Fibroblast of villous mesenchyme (primary cell): ENCODE data around the gene APPL2. TPM values are rescaled to one million over a fixed set of nuclear protein-coding genes. Genes with fewer than 3 reads are reported as not detected.

Experiments
- DNase-seq: peaks from one replicate; pipeline ENCODE4 v3.0.0-alpha.2; 2010; ENCODE audit warnings: low read depth
- H3K4me3 ChIP-seq: 2 replicates; pipeline ENCODE4 v1.5.1; 2011; ENCODE audit warnings: low read depth, mild to moderate bottlenecking, low read length
- CTCF ChIP-seq: IDR thresholded peaks from 2 replicates; pipeline ENCODE4 v1.5.1; 2012; ENCODE audit warnings: low read depth, mild to moderate bottlenecking, low read length; ENCODE audit not compliant: insufficient read depth
- total RNA-seq: library from RNA; depleted of rRNA; stranded (reverse); fragments of >200 nt; gene quantifications from 2 replicates; pipeline ENCODE4 v1.2.3, GENCODE V29; 2012

The APPL2 gene
- total RNA-seq, 1 donor = 60.9 TPM

- DNase-seq = no peak
- no peak for TF ChIP-seq CTCF
- H3K4me3 ChIP-seq = no peak overlapping the region
These were observed 40.2 kb upstream of the APPL2 start for GRCh38 chr12:105275997-105276733.

GRCh38 chr12:105274571-105274970 is 38.6 kb upstream of the APPL2 start:
- no peak for DNase-seq
- no peak overlapping the region for H3K4me3 ChIP-seq
- TF ChIP-seq CTCF = no peak

- no peak for TF ChIP-seq CTCF
- no peak for DNase-seq
- H3K4me3 ChIP-seq = no peak overlapping the region
These were observed 37.6 kb upstream of the APPL2 start for GRCh38 chr12:105273601-105274000.

GRCh38 chr12:105272814-105273416 is 36.9 kb upstream of the APPL2 start:
- no peak for TF ChIP-seq CTCF
- no peak for DNase-seq
- H3K4me3 ChIP-seq = no peak overlapping the region

GRCh38 chr12:105272152-105272551 is 36.2 kb upstream of the APPL2 start:
- no peak for TF ChIP-seq CTCF
- H3K4me3 ChIP-seq = no peak overlapping the region
- DNase-seq = no peak

DNA sequence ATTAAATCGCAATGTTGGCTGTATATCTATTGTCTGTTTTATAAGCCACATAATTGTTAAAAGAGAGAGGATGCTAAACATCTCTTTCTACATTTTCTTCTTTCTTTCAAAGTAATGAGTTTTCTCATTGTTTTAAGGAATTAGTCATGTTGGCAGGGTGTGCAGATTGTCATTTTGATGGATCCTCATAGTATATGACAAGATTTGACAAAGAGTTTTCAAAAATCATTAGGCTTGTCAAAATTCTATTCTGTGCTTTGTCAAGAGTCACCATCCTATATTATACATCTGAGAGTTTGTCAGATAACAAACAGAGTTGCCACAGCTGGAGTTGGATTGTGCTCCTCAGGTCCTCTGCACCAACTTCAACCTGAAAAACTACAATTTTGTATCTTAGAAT is 35.4 kb upstream of the APPL2 start:
- DNase-seq = no peak
- no peak for TF ChIP-seq CTCF
- H3K4me3 ChIP-seq = no peak overlapping the region
